Measurements from ENCODE around the gene TMOD3.

TMOD3 gene

GRCh38 chr15:51939216-51939615, 109.8 kb downstream of the TMOD3 start:
- H3K4me3 ChIP-seq (ENCODE audit: low read depth, low read length) = no peak overlapping the region
- TF ChIP-seq CTCF (conservative IDR thresholded peaks at IDR 0.05; ENCODE audit: low read depth, low read length) = no peak
- DNase-seq (ENCODE audit: low read depth) = no peak

- H3K4me3 ChIP-seq (ENCODE audit: low read depth, low read length) = no peak overlapping the region
- no peak for DNase-seq (ENCODE audit: low read depth)
- TF ChIP-seq CTCF (conservative IDR thresholded peaks at IDR 0.05; ENCODE audit: low read depth, low read length) = no peak
These were observed 117.7 kb downstream of the TMOD3 start for GRCh38 chr15:51947124-51947523.

GRCh38 chr15:51952805-51953204, 123.4 kb downstream of the TMOD3 start:
- no peak for DNase-seq (ENCODE audit: low read depth)
- TF ChIP-seq CTCF (conservative IDR thresholded peaks at IDR 0.05; ENCODE audit: low read depth, low read length) = no peak
- H3K4me3 ChIP-seq (ENCODE audit: low read depth, low read length) = no peak overlapping the region

GRCh38 chr15:51955504-51955903, 126.1 kb downstream of the TMOD3 start:
- DNase-seq (ENCODE audit: low read depth) = no peak
- TF ChIP-seq CTCF (conservative IDR thresholded peaks at IDR 0.05; ENCODE audit: low read depth, low read length) = no peak
- no peak overlapping the region for H3K4me3 ChIP-seq (ENCODE audit: low read depth, low read length)

Data from choroid plexus epithelial cell (primary cell).